Hematopoietic multipotent progenitor cell (in vitro differentiated cells): Measurements from ENCODE around the gene SPATC1L. TPM values are rescaled to one million over a fixed set of nuclear protein-coding genes. Genes with fewer than 3 reads are reported as not detected.

ENCODE experiments used
- DNase-seq, 3 donors: peaks; one replicate each; pipeline ENCODE4 v3.0.0-alpha.2; 2011 to 2015; ENCODE audit warnings: low read depth in 2 of 3, low spot score in 2 of 3
- total RNA-seq: library from RNA; depleted of rRNA; stranded (reverse); fragments of >200 nt; gene quantifications from one replicate; pipeline ENCODE4 v1.2.3, GENCODE V29; 2012

SPATC1L gene
- total RNA-seq, 1 donor, result 21.5 TPM

DNA sequence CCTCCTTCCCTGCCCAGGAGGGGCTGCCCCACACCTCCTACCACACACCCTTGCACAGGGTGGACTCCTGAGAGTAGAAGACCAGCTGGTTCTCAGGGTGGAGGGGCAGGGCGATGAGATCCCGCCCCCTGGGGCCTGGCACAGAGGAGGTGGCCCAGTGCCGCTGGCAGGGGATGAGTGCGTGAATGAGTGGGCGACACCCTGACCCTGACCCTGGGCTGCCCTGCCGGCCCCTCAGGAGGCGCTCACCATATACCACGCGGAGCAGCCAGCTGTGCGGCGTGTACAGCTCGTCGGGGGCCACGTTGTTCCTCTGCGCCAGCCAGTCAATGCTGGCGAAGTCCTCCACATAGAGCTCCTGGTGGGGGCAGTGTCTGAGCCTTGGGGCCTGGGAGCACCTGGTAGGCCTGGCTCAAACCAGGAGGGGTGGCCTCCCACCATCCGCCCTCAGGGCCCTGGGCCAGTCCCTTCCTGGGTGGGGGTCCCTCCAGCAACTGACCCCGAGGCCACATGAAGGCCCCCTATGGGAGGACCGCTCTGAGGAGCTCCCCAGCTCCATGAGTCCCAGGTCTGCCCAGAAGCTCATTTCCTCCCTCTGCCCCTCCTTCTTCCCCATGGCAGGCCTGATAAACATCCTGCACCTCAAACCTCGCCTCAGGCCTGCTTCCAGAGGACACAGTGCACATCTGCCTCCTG, 31.3 kb upstream of the SPATC1L start:
- no peak for DNase-seq

DNA sequence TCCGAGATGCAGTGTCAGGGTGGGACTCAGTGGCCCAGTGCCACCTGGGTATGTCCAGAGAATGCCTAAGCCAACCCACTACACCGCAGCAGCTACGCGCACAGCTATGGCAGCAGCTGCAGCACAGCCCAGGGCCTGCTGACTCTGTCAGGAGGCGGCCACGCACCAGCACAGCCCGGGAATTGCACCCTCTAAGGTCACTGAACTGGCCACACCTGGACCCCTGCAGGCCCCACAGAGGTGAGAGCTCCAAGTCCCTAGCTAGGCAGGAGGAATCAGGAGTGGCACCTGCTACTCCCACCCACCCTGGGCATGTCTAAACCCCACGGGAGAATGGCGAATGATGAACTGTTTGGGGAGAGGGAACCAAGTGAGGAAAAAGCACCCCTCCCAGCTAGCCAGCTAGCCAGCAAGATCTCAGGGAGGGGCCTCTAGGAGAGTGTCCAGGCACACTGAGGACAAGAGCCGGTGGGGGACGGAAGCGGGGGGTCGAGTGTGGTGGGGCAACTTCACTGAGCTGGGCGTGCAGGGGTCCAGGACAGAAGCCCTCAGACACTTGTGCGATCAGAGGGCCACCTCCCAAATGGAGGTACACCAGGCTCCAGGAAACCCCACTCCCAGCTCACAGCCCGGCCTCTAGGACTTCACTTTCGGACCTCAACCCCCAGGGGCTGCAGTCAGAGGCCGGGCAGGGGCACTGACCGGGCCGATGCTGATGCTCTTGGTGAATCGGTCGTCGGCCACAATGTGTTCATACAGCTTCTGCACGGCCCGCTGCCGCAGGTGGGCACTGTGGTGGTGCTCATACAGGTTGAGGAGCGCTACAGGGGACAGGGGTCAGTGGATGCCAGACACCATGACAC, 30.4 kb upstream of the SPATC1L start:
- DNase-seq, result no peak

DNA sequence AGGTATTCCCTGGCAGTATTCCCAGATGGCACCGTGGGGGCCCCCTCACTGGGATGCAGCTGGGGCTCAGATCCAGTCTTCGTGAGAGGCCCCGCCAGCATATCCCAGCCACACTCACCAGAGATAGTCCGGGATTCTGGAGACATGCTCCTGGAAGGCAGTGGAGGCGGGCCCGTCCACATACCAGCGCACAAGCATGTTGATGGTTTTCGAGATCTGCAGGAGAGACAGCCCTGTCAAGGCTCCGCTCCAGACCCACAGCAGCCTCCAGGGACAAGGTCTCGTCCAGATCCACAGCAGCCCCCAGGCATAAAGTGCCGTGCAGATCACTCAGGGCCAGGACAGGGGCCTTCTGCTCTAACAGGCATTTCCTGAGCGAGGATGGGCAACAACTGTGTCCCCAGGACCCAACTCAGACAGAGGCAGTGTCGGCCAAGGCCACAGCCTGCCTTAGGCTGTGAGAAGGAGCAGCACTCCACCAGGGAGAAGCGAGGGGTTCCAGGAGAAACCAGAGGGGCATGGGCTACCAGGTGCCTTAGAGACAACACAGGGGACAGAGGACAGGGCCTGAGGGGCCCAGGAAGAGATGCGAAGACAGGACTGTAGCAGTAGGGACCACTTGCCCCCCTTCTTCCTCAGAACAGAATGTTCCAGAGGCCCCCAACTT, 29.5 kb upstream of the SPATC1L start:
- no peak for DNase-seq

DNA sequence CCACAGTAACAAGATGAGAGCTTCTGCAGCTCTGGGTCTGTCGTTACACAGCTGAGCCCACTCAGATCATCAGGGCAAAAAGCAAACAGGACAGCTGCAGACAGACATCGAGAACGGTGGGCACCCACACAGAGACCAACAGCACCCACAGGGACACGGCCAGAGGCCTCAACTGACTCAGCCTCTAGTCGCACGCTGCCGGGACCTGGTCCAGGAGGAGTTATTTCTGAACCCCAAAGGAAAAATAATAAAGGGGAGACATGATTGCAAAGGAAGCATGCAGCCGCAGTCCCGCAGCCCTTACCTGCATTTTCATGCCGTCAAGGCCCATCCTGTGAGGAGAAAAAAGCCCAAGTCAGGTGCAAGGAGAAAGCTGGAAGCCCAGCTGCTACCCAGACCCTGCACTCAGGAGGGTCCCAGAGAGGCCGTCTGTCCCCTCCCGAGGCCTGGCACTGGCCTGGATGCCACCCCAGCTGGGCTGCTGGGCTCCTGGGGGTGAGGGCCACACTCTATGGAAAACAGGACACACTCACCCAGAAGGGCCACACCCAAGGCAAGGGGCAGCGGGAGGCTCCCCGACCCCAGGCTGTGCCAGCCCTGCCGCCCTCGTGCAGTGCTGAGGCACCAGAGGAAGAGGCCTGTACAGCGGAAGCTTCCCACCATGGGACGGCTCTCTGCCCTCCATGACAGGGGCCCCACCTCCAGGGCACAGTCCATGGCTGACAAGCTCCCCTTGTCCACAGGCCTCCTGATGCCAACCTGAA, 28.6 kb upstream of the SPATC1L start:
- DNase-seq, result no peak

DNA sequence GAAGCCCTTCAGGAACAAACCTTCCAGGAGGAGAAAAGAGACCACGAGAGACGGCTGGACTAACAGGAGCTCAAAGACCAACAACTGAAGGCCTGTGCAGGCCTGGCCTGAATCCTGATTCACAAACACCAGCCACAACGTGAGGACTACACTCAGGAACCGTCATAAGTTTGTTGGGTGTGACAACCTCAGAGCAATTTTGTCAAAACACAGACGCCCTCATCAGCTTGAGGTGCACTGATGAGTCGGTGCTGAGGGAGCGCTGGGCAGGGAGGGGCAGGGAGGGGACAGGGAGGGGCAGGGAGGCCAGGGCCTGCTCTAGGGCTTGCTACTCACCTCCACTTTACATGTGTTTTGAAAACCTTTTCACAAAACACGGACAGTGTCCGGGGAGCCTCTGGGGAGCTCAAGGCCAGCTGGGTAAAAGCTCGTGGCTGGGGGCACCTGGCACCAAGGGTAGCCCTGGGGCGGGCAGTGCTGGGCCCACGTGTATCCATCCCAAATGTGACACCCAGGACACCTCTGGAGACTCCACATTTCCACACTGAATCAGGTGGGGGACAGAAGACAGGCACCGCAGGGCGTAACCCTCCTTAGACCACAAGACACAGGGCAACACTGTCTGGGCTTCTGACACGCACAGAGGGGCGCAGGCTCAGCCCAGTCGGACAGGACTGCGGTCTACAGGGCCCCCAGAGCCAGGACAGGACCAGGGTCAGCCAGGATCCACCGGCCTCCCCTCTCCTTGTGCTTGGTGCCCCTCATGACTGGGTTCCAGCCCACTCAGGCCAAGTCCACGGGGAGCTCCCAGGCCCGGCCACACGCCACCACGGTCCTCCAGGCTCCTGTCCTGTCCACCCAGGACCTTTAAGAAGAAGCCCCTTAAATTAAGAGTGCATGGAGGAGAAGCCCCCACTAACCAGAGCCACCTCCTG, 27.8 kb upstream of the SPATC1L start:
- DNase-seq, result no peak

DNA sequence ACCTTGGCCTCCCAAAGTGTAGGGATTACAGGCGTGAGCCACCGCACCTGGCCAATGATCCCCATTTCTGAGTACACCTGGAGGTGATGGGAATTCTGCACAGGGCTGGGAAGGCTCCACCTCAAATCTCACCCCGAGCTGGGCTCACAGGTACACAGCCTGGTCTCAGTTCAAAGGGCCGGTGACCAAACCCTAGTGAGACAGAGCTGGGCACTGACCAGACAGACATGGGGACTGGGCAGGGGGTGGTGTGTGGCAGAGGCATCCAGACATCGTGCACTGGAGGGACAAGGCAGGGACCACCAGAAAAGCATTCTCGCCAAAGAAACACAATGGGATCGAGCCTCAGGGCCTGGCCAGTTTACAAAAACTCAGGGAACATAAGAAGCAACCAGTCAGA, 27.1 kb upstream of the SPATC1L start:
- no peak for DNase-seq

DNA sequence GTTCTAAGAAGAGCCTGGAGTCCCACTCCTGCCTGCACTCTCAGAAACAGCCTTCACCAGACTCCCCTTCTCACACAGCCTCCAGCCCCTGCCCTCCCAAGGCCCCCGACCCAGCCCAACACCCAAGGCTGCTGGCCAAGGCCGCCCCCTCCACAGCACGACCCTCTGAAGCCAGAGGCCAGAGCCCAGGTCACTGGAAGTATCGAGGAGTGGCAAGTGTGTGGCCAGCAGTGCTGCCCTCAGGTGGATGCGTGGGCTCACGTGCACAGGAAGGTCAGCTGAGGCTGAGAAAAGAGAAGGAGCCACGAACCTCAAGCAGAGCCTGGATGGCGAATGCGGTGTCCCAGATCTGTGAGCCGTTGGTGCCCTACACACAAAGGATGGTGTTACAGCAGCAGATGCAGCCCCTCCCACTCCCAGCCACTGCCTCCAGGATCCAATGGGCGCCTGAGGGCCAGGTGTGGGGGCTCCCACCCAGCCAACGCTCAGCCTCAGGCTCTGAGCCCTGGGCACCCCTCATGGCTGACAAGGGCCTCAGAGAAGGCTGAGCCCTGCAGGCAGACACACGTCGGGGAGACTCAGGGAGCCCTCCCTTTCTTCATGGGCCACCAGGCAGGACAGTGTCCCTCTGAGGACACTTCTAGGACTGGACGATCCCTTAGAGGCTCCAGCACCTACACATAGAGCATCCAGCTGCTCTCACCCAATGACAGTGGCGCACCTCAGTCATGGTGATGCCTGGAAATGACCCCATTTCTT, 26.3 kb upstream of the SPATC1L start:
- DNase-seq, result no peak

DNA sequence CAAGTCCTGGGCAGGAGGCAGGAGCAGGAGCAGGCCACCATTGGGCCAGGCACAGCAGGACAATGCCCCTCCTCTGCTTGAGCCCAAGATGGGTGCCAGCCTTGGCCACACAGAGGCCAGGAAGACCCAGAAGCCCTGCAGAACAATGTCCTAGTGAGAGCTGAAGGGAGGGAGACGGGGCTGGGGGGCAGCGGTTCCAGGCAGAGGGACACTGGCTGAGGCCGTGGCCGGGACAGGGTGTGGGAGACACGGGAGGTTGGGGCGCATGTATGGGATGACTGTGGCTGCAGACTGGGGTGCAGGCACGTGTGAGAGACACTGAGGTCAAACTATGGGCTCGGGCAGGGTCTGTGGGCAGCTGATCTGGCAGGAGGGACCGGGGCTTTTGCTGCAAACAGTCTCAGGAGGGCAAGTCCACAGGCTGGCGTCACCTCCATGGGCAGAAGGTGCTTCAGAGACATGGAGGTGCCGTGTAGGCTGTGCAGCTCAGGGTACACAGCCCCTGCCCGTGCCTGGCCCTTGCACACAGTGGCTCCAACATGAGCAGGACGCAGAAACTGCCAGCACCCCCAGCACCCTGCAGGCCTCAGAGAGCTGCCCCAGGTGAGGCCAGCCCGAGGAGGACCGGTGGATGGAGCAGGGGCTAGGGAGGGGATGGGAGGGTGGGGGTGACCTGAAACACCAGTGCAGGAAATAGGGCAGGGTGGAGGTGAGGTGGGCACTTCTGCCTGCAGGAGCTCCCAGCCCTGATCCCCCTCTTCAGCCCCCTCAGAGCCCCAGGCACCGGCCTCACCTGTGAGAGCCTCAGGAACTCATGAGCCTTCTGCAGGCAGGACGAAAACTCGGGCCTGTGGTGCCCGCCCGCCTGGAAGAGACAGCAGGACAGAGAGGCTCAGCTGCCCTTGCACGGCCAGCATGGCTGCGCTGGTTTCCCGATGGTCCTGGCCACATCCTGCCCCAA, 24.8 kb upstream of the SPATC1L start:
- no peak for DNase-seq

DNA sequence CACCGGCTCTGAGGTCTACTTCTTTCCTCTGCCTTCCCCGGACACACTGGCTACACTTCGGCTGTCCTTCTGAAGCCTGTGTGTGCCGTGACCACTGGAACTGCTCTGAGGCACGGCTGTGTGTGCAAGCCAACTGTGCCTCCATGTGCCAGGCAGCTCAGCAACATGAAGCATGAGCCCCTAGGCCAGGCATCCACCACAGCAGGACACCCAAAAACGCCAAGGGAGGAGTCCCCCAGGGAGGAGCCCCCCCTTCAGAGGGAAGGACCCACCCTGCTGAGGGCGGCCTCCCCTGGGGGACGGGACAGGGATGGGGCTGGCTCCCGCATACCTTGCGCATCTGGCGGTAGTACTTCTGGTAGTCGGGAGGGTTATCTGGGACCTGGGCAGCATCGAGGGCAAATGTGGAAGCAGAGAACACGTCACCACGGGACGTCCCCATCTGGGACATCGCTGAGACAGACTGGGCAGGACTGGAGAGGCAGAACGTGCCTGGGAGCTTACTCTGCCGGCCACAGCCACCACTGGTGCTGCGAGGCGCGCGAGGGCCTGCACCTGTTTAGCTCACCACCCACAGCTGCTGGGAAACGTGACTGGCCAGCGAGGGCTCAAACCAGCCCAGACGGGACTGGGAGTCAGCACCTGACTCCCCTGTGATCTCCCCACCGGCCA, 23.8 kb upstream of the SPATC1L start:
- DNase-seq, result no peak

DNA sequence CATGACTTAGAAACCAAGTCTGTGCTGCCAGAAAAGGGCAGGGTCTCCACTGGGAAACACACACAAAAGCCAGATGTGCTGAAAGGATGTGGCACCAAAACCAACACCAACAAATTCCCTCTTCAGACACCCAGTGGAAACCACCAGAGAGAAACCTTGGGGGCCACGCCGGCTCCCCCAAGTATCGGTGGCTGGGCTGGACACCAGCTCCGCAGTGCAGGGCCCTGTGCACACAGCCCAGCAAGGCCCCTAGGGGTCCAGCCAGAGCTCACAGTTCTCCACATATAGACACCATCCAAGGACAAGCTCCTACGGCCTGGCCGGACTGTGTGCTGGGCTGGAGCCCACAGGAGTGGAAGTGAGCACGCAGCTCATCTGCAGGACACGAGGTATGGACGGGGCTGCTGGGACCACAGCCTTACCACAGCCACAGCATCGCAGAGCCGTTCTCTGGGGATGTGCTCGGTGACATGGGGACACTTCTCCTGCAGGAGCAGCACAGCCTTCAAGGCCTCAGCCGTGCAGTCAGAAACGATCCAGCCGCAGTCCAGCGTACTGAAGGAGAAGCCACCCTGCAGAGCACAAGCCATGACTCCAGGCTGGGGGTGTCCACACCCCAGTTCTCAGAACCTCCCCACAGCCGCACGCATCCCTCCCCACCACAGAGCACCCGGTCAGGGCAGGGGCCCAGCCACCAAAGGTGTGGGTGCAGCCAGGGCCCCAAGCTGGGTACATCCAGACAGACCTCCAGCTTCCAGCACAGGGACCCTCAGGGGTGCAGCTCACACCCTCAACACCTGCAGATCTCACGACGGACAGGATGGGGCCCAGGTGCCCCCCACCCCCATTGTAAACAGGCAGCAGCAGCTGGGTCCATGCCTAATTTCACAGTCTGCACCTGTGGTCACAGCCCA, 23.0 kb upstream of the SPATC1L start:
- DNase-seq, result no peak

DNA sequence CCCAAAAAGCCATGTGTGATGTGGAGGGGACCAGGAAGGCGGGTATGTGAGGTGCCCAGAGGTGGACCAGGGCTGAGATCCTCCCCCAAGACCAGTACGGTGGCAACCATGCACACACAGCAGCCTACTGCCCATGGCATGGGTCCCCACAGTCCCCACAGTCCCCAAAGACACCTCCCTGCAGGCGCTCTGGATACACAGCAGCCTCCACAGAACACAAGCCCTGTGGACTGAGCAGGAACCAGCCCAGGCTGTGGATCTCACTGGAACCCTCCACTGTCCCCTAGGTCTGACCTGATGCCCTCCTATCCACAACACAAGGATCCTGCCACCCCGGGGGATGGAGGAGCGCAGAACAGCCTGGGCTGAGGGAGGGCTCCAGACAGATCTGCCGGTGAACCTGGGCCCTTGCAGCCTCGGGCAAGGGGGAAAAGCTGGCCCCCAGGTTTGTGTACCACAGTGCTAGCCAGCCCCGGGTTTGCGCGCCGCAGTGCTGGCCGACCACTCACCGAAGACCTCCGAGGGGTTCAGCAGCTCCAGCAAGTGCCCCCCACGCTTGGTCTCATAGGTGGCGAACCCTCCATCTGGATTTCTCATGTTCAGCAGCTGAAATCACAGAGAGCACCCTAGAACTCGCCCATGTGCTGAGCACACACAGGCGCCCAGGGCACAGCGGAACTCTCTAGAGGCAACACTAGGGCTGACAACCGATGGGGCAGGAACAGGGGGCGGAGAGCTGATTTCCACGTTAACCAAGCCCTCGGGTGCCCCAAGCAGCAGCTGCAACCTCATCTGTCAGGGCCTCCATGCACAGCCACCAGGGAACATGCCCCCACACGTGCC, 22.1 kb upstream of the SPATC1L start:
- no peak for DNase-seq

DNA sequence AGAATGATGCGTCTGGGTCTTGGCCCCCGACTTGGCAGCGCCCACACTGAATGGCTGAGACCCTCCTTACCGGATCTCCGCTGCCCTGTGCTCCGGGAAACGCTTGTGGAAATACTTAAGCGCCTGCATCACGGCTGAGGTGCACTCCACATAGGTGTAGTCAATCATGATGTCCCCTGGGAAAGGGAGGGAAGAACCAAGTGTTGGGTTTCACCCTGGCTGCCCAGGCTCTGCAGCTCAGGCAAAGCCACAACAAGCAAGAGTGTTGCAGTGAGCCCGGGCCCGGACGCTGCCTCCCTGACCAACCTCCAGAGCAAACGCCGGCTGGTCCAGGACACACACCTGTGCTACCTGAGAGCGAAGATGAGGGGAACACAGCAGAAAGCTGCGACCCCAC, 21.5 kb upstream of the SPATC1L start:
- DNase-seq, result no peak

DNA sequence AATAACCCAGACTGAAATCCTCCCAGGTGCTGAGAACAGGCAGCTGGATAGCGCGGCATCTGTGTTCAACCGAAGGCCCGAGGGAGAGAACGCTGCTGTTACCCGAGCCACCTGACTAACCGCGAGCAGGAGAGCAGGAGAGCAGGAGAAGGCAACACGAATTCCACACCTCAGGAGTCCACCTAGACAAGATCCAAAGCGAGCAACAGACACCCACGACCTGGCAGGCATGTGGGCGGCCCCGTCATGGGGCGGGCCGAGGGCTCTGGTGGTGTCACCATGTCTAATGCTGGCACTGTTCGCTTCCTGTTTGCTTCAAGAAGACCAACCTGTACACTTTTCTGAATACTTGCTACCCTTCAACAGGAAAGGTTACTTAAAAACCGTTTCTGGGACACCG, 20.9 kb upstream of the SPATC1L start:
- no peak for DNase-seq

DNA sequence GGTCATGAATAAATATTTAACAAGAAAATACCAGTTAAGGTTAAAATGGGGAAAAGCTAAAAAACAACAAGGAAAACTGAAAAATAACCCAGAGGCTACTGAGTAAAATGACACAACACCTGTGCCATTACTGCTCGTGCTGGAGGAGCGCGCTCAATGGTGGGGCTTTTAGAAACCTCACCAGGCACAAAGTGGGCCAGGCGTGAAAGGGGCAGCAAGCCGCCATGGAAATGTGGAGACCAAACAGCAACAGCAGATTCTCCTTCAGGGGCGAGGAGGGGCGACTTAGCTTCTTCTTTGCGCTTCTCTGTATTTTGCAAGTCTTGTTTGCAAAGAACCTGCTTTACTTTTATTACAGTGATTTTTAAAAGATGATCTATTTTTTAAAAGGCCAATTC, 18.9 kb upstream of the SPATC1L start:
- no peak for DNase-seq

DNA sequence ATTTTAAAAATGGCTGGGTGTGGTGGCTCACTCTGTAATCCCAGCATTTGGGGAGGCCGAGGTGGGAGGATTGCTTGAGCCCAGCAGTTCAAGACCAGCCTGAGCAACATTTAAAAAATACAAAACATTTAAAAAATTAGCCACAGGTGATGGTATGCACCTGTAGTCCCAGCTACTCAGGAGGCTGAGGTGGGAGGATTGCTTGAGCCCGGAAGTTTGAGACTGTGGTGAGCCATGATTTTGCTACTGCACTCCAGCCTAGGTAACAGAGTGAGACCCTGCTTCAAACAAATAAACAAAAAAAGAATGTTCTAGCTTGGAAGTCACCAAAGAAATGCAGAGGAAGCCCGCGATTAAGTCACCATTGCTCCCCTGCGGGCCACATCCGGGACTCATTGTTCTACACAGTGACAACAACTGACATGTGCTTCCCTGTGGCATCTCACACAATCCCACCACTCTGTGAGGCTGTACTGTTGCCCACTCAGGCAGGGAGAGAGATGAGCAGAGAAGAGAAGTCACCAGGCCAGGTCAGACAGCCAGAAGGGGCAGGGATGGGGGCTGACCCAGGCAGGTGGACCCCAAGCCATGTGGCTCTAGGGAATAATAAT, 18.4 kb upstream of the SPATC1L start:
- DNase-seq, result no peak
